Measurements from ENCODE around the gene DUSP6. TPM values are rescaled to one million over a fixed set of nuclear protein-coding genes. Genes with fewer than 3 reads are reported as not detected.

DUSP6 gene
- total and polyA plus RNA-seq, 2 of the 8 experiments (the other 6 are each of a cell fraction or from before 2014, with no cell fraction given), result 99.3 to 179 TPM

GRCh38 chr12:89349814-89350213 is 2.5 kb downstream of the DUSP6 start (continued):
- TF ChIP-seq YY1 (IDR thresholded peaks at IDR 0.05; ENCODE audit: low read depth, low read length) (no peak), RNF2 (IDR thresholded peaks at IDR 0.05; ENCODE audit: borderline replicate concordance, low read depth, low read length, missing control alignments, poor library complexity, severe bottlenecking) (no peak), KDM4A (IDR thresholded peaks at IDR 0.05; ENCODE audit: low read depth, low read length, severe bottlenecking) (no peak), POU5F1 (IDR thresholded peaks at IDR 0.05; ENCODE audit: low read depth, low read length) (peak; percentile 88), CEBPB (IDR thresholded peaks at IDR 0.05; ENCODE audit: low read depth, low read length) (peak; percentile 52; the same call in 1 of the 2 replicates), CBX8 (IDR thresholded peaks at IDR 0.05; ENCODE audit: borderline replicate concordance, low read depth, low read length) (no peak), JUN (IDR thresholded peaks at IDR 0.05; ENCODE audit: low read depth, low read length) (no peak), ASH2L (IDR thresholded peaks at IDR 0.05; ENCODE audit: low read length) (no peak), RFX5 (IDR thresholded peaks at IDR 0.05; ENCODE audit: borderline replicate concordance, low read depth, low read length) (no peak), SIN3A (conservative IDR thresholded peaks at IDR 0.05 in 1 of 2, IDR thresholded peaks at IDR 0.05 in 1 of 2; ENCODE audit: low read depth in 1 of 2, low read length in 2 of 2) (no peak), SRF (IDR thresholded peaks at IDR 0.05; ENCODE audit: low read depth, low read length) (no peak), E2F6 (IDR thresholded peaks at IDR 0.05) (no peak), BACH1 (IDR thresholded peaks at IDR 0.05; ENCODE audit: low read length) (no peak), SP1 (IDR thresholded peaks at IDR 0.05; ENCODE audit: low read depth, low read length) (no peak), RBBP5 (IDR thresholded peaks at IDR 0.05; ENCODE audit: borderline replicate concordance, low read depth, low read length) (no peak), SP4 (IDR thresholded peaks at IDR 0.05; ENCODE audit: low read length) (no peak), CBX5 (IDR thresholded peaks at IDR 0.05; ENCODE audit: low read depth, low read length) (no peak), RAD21 (IDR thresholded peaks at IDR 0.05 in 1 of 2, conservative IDR thresholded peaks at IDR 0.05 in 1 of 2; ENCODE audit: low read depth in 2 of 2, low read length in 2 of 2) (no peak)
